OCI-LY7 (cell line): ENCODE results near the gene EHD4. TPM values are rescaled to one million over a fixed set of nuclear protein-coding genes. Genes with fewer than 3 reads are reported as not detected.

Experiments used
- BruUV-seq: library from RNA; stranded (reverse); fragments of 400-500 nt; replicated peaks from 2 replicates; lab custom pipeline; 2021; lab: Mats Ljungman, UMichigan
- CTCF ChIA-PET: fragments of 300-600 bp; sonication (Branson Sonifier 250); formaldehyde crosslinking; loops from one replicate; lab custom pipeline; 2022; ENCODE audit warnings: antibody characterized with exemption; ENCODE audit not compliant: unreplicated experiment; lab: Charles Lee
- POLR2A ChIA-PET: fragments of 300-600 bp; sonication (Branson Sonifier 250); formaldehyde crosslinking; loops from one replicate; lab custom pipeline; 2022; ENCODE audit warnings: antibody characterized with exemption; lab: Charles Lee
- DNase-seq: peaks from one replicate; pipeline ENCODE4 v3.0.0-alpha.2; 2015; ENCODE audit warnings: low spot score
- H2AFZ ChIP-seq: fragments of 200-600 bp; sonication (generic), shearing (Covaris generic); 2 replicates; pipeline ENCODE4 v1.6.1; 2014; ENCODE audit warnings: mild to moderate bottlenecking, antibody characterized with exemption, low read length, moderate library complexity
- H3K27ac ChIP-seq: fragments of 200-600 bp; sonication (generic); 2 replicates; pipeline ENCODE4 v1.5.1; 2014; ENCODE audit warnings: mixed run types, low read depth, mild to moderate bottlenecking, moderate library complexity, low read length, inconsistent platforms; ENCODE audit not compliant: poor library complexity, severe bottlenecking
- H3K36me3 ChIP-seq: fragments of 200-600 bp; sonication (generic); 2 replicates; pipeline ENCODE4 v1.6.1; 2014; ENCODE audit warnings: mild to moderate bottlenecking, antibody characterized with exemption, low read length, moderate library complexity, mixed read lengths; ENCODE audit not compliant: insufficient read depth
- H3K4me1 ChIP-seq: fragments of 200-600 bp; sonication (generic); 2 replicates; pipeline ENCODE4 v1.5.1; 2014; ENCODE audit warnings: mild to moderate bottlenecking, low read length; ENCODE audit not compliant: insufficient read depth, poor library complexity, severe bottlenecking
- H3K4me2 ChIP-seq: fragments of 200-600 bp; sonication (generic); 2 replicates; pipeline ENCODE4 v1.6.1; 2014; ENCODE audit warnings: mild to moderate bottlenecking, low read length
- H3K4me3 ChIP-seq: fragments of 200-600 bp; sonication (generic); 2 replicates; pipeline ENCODE4 v1.5.1; 2014; ENCODE audit warnings: mild to moderate bottlenecking, low read depth, low read length; ENCODE audit not compliant: poor library complexity, severe bottlenecking
- H3K79me2 ChIP-seq: fragments of 200-600 bp; sonication (generic); 2 replicates; pipeline ENCODE4 v1.6.1; 2016; ENCODE audit warnings: low read depth, mild to moderate bottlenecking, low read length, moderate library complexity, mixed read lengths; ENCODE audit not compliant: insufficient read depth
- H3K9me2 ChIP-seq: fragments of 200-600 bp; sonication (generic); 2 replicates; pipeline ENCODE4 v1.6.1; 2016; ENCODE audit warnings: mild to moderate bottlenecking, low read length, mixed read lengths; ENCODE audit not compliant: insufficient read depth
- H3K9me3 ChIP-seq: fragments of 200-600 bp; sonication (generic); 2 replicates; pipeline ENCODE4 v1.6.1; 2014; ENCODE audit warnings: mild to moderate bottlenecking, mixed run types, low read length, mixed read lengths
- H4K20me1 ChIP-seq: fragments of 200-600 bp; sonication (generic); 2 replicates; pipeline ENCODE4 v1.6.1; 2014; ENCODE audit warnings: mild to moderate bottlenecking, antibody characterized with exemption, low read length, moderate library complexity, mixed read lengths; ENCODE audit not compliant: insufficient read depth
- EZH2phosphoT487 ChIP-seq: fragments of 200-600 bp; sonication (generic); IDR thresholded peaks from 2 replicates; pipeline ENCODE4 v1.6.1; 2018; ENCODE audit warnings: low read depth, borderline replicate concordance, mild to moderate bottlenecking, mixed run types, antibody characterized with exemption, low read length, moderate library complexity, mixed read lengths
- intact Hi-C: fragments of 100-400 bp; cut with micrococcal nuclease; formaldehyde crosslinking; loops from one replicate; pipeline ENCODE4 v1.10.0; 2022; ENCODE audit not compliant: unreplicated experiment
- total RNA-seq, 2 experiments: library from RNA; depleted of rRNA in 1 of 2; stranded (reverse); fragments of >200 nt in 1 of 2; shearing (Covaris generic) in 1 of 2; gene quantifications; 2 replicates each; pipeline ENCODE4 v1.2.3, GENCODE V29; 2014 to 2022
- TF ChIP-seq, protein P1 (sequence below): fragments of 200-600 bp; sonication (generic); conservative IDR thresholded peaks from 2 replicates; pipeline ENCODE4 v1.5.1; 2014; ENCODE audit warnings: mild to moderate bottlenecking, antibody characterized with exemption, low read length, moderate library complexity, mixed read lengths

Gene EHD4
- total RNA-seq, 2 experiments from 2014 or later: 13.5 to 19.4 TPM

DNA sequence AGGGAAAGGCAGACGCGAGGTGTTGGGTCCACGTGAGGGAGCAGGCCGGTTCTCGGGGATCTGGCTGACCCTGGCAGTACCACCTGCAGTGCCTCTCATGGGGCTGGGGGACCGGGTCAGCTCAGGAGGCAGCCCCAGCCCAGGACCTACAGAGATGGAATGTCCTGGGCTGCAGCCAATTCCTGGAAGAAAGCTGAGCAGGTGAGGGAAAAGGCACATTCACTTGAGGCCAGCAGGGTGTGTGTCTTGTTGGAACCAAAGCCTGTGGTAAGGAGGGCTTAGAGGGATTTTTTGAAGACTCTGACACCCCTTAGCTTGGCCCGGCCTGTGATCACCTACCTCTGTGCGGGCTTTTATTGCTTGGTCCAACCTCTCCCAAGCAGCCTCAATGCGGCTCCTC lies 117.9 kb downstream of the EHD4 start:
- no peak overlapping the region for H3K27ac ChIP-seq
- H3K4me1 ChIP-seq: no peaks in the 10 kb centered on the region
- TF ChIP-seq EZH2phosphoT487: no peak
- TF ChIP-seq, protein P1, sequence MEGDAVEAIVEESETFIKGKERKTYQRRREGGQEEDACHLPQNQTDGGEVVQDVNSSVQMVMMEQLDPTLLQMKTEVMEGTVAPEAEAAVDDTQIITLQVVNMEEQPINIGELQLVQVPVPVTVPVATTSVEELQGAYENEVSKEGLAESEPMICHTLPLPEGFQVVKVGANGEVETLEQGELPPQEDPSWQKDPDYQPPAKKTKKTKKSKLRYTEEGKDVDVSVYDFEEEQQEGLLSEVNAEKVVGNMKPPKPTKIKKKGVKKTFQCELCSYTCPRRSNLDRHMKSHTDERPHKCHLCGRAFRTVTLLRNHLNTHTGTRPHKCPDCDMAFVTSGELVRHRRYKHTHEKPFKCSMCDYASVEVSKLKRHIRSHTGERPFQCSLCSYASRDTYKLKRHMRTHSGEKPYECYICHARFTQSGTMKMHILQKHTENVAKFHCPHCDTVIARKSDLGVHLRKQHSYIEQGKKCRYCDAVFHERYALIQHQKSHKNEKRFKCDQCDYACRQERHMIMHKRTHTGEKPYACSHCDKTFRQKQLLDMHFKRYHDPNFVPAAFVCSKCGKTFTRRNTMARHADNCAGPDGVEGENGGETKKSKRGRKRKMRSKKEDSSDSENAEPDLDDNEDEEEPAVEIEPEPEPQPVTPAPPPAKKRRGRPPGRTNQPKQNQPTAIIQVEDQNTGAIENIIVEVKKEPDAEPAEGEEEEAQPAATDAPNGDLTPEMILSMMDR: no peak
- H3K9me2 ChIP-seq: no peaks in the 10 kb centered on the region
- ChIA-PET CTCF (no interaction called here), POLR2A (no interaction called here)
- no peaks in the 10 kb centered on the region for H3K36me3 ChIP-seq
- H3K4me2 ChIP-seq: no peak overlapping the region
- no peaks in the 10 kb centered on the region for H4K20me1 ChIP-seq
- H2AFZ ChIP-seq: no peak overlapping the region
- H3K79me2 ChIP-seq: no peaks in the 10 kb centered on the region
- no peak for DNase-seq
- H3K9me3 ChIP-seq: no peaks in the 10 kb centered on the region
- H3K4me3 ChIP-seq: no peak overlapping the region
- BruUV-seq: no TSS peak
- intact Hi-C loops: no loop called here

DNA sequence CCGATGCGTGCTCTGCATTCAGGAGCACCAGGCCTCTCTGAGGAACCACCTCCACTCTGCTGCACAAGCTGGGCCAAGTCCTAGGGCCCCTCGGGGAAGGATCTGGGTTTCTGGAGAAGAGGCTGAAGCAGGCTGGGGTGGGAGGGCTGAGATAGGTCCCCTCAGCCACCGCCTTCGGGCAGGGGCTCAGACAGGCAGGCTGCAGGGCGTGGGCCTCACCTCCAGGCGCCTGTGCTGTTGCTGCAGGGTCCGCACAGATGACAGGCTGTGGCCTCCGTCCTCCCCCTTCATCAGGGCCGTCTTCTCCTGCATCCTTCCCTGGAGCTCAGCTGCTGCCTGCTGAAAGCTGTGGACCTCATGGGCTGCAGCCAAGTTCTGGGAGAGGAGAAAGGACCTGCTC lies 118.5 kb downstream of the EHD4 start:
- Histone ChIP-seq H3K9me2 (no peaks in the 10 kb centered on the region), H3K4me1 (no peaks in the 10 kb centered on the region), H3K4me2 (no peak overlapping the region), H3K4me3 (no peak overlapping the region), H3K27ac (no peak overlapping the region), H3K36me3 (no peaks in the 10 kb centered on the region), H4K20me1 (no peaks in the 10 kb centered on the region), H3K79me2 (no peaks in the 10 kb centered on the region), H3K9me3 (no peaks in the 10 kb centered on the region), H2AFZ (no peak overlapping the region)
- TF ChIP-seq, protein P1: no peak
- TF ChIP-seq EZH2phosphoT487: no peak
- DNase-seq: no peak
- no TSS peak for BruUV-seq
- intact Hi-C loops: no loop called here
- POLR2A ChIA-PET: interaction anchor here (0.6 kb wide), 1 partner anchor 132 kb away, joined by 7 read pairs; no protein-coding TSS in a partner anchor
- CTCF ChIA-PET: no interaction called here

DNA sequence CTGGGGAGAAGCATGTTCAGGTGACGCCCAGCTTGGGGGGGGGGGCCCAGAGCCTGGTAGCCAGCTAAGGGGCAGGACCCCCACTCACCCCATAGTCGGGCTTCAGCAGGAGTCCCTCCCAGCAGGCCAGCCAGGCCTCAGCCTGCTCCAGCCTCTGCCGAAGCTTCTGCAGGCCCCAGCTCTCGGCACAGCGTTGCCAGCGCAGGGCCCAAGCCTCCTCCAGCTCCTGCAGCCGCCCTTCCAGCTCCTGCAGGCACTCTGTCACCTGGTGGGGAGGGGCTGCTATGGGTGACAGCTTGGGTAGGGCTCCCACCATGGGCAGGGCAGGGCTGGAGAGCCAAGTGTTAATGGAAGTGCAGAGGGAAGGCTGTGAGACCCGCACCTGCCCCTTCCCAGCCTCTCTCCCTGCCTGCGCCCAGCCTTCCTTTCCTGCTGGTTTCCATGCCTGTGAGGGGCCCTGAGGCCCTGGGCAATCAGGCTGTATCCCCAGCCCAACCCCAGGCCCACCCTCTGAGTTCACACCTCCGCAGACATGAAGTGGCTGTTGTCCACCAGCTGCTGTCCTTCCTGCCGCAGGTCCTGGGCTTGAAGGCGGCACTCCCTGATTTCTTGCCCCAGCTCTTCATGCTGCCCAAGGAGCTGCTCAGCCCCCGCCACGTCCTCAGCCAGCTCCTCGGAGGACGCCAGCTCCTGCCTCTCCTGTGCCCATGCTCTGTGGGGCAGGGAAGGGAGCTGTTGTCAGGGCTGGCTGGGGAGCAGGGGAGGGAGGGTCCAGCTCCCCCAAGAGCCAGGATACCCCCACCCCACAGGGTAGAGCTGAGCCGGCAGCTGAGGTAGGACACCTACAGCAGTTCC lies 119.4 kb downstream of the EHD4 start:
- no peaks in the 10 kb centered on the region for H3K79me2 ChIP-seq
- ChIA-PET POLR2A (interaction anchor here (0.6 kb wide), 2 partner anchors 131 to 667 kb away, joined by 3 to 7 read pairs; no protein-coding TSS in a partner anchor), CTCF (no interaction called here)
- no peak for DNase-seq
- no peak overlapping the region for H3K4me2 ChIP-seq
- no peaks in the 10 kb centered on the region for H4K20me1 ChIP-seq
- no peaks in the 10 kb centered on the region for H3K9me2 ChIP-seq
- no peaks in the 10 kb centered on the region for H3K4me1 ChIP-seq
- no peak overlapping the region for H2AFZ ChIP-seq
- no TSS peak for BruUV-seq
- no peaks in the 10 kb centered on the region for H3K9me3 ChIP-seq
- intact Hi-C loops: no loop called here
- no peak for TF ChIP-seq EZH2phosphoT487
- TF ChIP-seq, protein P1: no peak
- H3K36me3 ChIP-seq: no peaks in the 10 kb centered on the region
- H3K4me3 ChIP-seq: no peak overlapping the region
- no peak overlapping the region for H3K27ac ChIP-seq
